Measurements from ENCODE around the gene METTL26. TPM values are rescaled to one million over a fixed set of nuclear protein-coding genes. Genes with fewer than 3 reads are reported as not detected.
A peak's percentile ranks its signal among the peaks of the same experiment; 100 is the strongest.

METTL26 gene
- total RNA-seq, 2 donors from 2014 or later: 76.8 to 115 TPM

GRCh38 chr16:589658-590187 lies 46.4 kb downstream of the METTL26 start, which contains the start of gene RAB40C:
Gene RAB40C, plus strand, starts transcription at chr16:590066. Its CDS starts 226 bp downstream, at chr16:590292.
- Histone ChIP-seq H3K4me1 (peaks cover 73% of the 10 kb centered on the region), H3K9me3 (no peaks in the 10 kb centered on the region), H3K4me3 (peak within 1 kb of the TSS; percentile 69 to 79), H3K36me3 (replicated peaks in 1 of 2; ENCODE audit: insufficient read depth in 1 of 2, low read depth in 2 of 2) (no peaks in the 10 kb centered on the region), H3K27ac (peak within 1 kb of the TSS; percentile 98 to 100 (median 99)), H3K27me3 (no peaks in the 10 kb centered on the region)
- intact Hi-C loops (cut with DNase I): no loop called here
- 0% methylated on average over 58 of the region's 67 CpGs; no CpG with 5 or more reads in 1 of the 2 donors for WGBS, 2 donors
- TF ChIP-seq CTCF (IDR thresholded peaks at IDR 0.05) (peak in 4 of 7 experiments; percentile 18 to 36 (median 31)), POLR2A (IDR thresholded peaks at IDR 0.05) (no peak)
- DNase-seq (peak; percentile 99 to 100 (median 99)), ATAC-seq (peak; percentile 79)

- no peaks in the 10 kb centered on the region for H3K27me3 ChIP-seq
- 0% methylated on average over 106 of the region's 107 CpGs; no CpG with 5 or more reads in 1 of the 2 donors for WGBS, 2 donors
- no peaks in the 10 kb centered on the region for H3K9me3 ChIP-seq
- H3K27ac ChIP-seq: peak overlapping the region; percentile 98 to 100 (median 99)
- ATAC-seq (peak; percentile 73), DNase-seq (peak; percentile 97 to 98 (median 98))
- intact Hi-C loops (cut with DNase I): no loop called here
- no peaks in the 10 kb centered on the region for H3K36me3 ChIP-seq (replicated peaks in 1 of 2; ENCODE audit: insufficient read depth in 1 of 2, low read depth in 2 of 2)
- H3K4me3 ChIP-seq: peak overlapping the region; percentile 44 to 69
- H3K4me1 ChIP-seq: peaks cover 70% of the 10 kb centered on the region
- TF ChIP-seq POLR2A (IDR thresholded peaks at IDR 0.05) (peak; percentile 91 to 97 (median 93)), CTCF (IDR thresholded peaks at IDR 0.05) (no peak)
Observed at GRCh38 chr16:588889-589657, 47.0 kb downstream of the METTL26 start.

DNA sequence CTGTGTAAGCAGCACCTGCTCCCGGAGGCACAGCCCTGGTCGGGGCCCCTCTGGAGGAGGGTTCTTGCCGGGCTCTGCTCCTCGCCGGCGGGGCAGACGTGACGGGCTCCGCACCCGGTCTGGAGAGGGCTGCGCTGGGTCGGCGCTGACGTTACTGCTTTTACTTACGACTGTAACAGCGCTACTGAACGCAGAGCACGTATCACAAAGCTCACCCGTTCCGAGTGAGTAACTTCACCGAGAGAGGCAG lies 47.5 kb downstream of the METTL26 start:
- ATAC-seq (no peak), DNase-seq (peak; percentile 62 to 74 (median 64))
- intact Hi-C loops (cut with DNase I): no loop called here
- 0% methylated on average over 21 of the region's 21 CpGs; no CpG with 5 or more reads in 1 of the 2 donors for WGBS, 2 donors
- Histone ChIP-seq H3K27ac (peak overlapping the region; percentile 98 to 100 (median 99)), H3K36me3 (replicated peaks in 1 of 2; ENCODE audit: insufficient read depth in 1 of 2, low read depth in 2 of 2) (no peaks in the 10 kb centered on the region), H3K27me3 (no peaks in the 10 kb centered on the region), H3K4me1 (peaks cover 70% of the 10 kb centered on the region), H3K9me3 (no peaks in the 10 kb centered on the region), H3K4me3 (peak overlapping the region; percentile 44 to 69)
- TF ChIP-seq CTCF (IDR thresholded peaks at IDR 0.05) (no peak), POLR2A (IDR thresholded peaks at IDR 0.05) (peak in 2 of 3 donors; percentile 57 to 58)

GRCh38 chr16:586645-587590 lies 49.2 kb downstream of the METTL26 start:
- ATAC-seq: no peak
- Histone ChIP-seq H3K27ac (peak overlapping the region in 3 of 4 donors; percentile 43 to 100 (median 99)), H3K4me3 (no peak overlapping the region), H3K27me3 (no peaks in the 10 kb centered on the region), H3K36me3 (replicated peaks in 1 of 2; ENCODE audit: insufficient read depth in 1 of 2, low read depth in 2 of 2) (no peaks in the 10 kb centered on the region), H3K4me1 (peaks cover 70% of the 10 kb centered on the region), H3K9me3 (no peaks in the 10 kb centered on the region)
- DNase-seq: peak in 3 of 4 donors; percentile 59 to 79 (median 74)
- WGBS, 2 donors: 51 to 66% methylated on average over 6 to 12 of the region's 14 CpGs
- TF ChIP-seq CTCF (IDR thresholded peaks at IDR 0.05) (no peak), POLR2A (IDR thresholded peaks at IDR 0.05) (peak in 1 of 3 donors; percentile 13)
- intact Hi-C loops (cut with DNase I): no loop called here

All from body of pancreas (tissue), 4 donors.